GM18511 (cell line): ENCODE measurements around the gene PDGFA.

Experiments
- ATAC-seq: cut with Tn5 transposase; IDR thresholded peaks from one replicate; pipeline ENCODE4 v1.9.1; 2021; ENCODE audit warnings: mild to moderate bottlenecking, moderate library complexity; ENCODE audit not compliant: unreplicated experiment

PDGFA gene

DNA sequence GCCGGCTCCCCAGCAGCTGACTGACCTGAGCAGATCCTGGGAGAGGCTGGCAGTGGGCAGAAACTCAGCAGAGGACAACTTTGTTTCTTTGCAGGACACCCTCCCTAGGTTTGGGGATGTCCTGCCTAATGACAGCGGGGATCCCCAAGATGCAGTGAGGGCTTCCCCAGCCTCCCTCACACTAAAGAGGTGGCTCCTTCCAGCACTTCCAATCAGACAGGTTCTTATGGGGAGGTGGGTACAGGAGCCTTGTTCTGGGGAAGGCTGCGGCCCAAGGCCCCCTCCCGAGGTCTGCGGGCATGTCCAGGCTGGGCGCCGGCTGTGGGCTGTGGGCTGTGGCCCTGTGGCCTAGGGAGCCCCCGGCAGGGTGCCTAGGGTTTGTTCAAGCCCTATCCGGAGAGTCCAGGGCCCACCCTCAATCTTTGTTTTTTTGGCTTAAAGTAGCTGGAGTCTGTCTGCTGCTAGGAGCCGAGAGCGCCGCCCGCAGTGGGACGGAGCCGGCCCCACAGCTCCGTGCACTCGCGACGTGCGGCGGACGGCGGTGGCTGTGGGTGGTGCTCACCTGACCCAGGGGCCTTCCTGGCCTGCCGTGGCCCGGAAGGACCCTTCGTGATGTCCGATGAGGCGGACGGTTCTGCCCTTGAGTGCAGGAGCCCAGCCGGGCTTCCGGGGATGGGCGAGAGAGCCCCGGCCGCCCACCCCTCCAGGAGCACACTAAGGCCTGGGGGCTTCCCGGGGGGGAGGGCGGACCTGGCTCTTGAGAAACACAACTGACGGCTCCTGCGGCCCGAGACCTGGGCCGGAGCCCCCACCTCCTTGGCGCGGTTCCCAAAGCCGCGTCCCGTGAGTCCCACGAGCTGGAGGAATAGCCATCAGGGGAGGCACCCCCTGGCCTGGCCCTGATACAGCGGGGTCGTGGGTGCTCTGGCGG, 57.2 kb downstream of the PDGFA start:
- no peak for ATAC-seq

DNA sequence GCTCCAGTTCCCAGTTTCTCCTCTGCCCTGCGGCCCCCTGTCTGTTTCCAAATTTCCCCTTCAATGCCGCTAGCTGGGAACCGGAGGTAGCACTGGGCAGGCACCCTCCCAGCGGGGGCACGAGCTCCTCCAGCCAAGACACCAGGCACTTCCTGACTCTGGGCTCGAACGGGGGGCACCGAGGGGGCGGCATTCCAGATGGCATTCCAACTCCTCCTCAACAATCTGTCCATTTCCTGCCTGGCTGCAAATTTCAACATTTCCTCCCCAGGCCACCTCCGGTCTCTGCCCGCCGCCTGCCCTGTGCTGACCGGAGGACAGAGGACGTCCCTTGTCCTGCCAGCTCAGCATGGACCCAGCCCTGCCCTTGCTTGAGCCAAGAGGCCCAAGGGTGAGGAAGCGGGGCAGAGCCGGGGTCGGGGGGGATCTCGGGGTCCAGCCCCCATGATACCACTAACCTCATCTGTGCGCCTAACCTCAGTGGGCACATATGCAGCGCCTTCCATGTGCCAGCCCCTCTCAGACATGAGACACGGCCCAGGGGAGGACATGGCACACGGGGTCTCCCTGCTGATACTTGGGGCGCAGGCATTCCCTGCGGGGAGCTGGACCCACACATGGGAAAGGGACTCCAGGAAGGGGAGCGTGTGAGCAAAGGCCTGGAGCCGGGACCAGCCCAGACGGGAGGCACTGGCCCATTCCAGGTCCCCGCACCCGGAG, 58.0 kb downstream of the PDGFA start:
- no peak for ATAC-seq

DNA sequence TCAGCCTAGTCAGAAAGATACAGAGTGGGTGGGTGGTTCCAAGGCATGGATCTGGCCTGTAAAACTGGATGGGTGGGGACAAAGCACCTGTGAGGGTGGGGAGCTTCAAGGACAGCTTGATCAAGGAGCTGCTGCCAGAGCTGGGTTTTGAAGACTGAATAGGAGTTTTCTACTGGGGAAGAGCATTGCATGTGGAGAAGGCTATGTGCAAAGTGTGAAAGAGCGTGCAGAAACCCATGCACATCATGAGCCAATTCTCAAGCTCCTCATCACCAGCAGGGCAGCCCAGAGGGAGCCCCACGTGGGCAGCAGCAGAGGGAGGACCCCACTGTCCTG, 58.6 kb downstream of the PDGFA start:
- no peak for ATAC-seq

DNA sequence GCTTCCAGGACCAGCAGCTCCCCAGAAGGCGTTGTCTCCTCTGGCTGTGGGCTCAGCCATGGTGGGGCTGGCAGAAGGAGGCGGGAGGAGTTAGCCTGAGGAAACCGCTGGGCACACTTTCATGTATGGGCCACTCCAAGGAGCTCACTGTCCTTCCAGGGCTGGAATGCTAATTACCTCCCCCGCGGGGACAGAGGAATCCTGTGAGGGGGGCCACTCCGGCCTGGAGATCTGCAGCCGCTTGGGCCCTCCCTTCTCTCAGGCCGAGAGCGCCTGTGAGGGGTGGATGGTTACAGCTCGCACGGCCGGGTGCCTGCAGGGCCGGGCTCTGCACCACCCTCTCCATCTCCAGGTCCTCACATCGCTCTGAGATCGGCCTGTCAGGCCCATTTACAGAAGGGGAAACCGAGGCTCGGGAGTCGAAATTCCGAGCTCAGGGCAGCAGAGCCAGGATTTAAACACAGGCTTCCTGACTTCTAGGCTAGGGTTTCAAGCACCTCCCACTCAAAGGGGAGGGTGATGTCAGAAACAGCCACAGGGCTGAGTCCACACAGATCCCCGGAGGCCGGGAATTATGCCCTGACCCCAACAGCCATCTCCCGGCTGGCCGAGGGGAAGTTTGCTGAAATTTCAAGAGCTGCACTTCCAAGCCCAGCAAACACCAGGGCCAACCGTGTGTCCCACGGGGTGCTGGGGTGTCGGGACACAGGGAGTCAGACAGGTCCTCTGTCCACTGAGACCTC, 59.1 kb downstream of the PDGFA start:
- ATAC-seq, result no peak

DNA sequence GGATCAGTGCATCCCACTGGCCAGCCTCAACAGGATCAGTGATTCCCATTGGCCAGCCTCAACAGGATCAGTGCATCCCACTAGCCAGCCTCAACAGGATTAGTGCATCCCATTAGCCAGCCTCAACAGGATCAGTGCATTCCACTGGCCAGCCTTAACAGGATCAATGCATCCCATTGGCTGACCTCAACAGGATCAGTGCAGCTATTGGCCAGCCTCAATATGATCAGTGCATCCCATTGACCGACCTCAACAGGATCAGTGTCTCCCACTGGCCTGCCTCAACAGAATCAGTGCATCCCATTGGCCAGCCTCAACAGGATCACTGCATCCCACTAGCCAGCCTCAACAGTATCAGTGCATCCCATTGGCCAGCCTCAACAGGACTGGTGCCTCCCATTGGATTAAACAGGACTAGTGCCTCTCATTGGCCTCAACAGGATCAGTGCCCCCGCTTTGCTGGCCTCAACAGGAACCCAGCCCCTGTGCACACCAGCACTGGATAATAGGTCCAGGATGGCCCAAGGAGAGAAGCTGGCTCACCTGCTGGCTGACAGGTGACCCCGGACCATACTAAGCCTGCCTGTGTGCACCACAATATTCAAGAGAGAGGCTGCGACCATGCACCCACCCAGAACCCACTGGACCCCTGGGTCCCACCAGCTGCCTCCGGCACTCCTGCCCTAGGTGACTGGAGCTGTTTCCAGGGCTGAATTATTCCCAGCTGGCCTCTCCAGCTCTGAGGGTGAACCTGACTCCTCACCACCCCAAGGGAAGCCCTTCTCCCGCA, 59.9 kb downstream of the PDGFA start:
- no peak for ATAC-seq

DNA sequence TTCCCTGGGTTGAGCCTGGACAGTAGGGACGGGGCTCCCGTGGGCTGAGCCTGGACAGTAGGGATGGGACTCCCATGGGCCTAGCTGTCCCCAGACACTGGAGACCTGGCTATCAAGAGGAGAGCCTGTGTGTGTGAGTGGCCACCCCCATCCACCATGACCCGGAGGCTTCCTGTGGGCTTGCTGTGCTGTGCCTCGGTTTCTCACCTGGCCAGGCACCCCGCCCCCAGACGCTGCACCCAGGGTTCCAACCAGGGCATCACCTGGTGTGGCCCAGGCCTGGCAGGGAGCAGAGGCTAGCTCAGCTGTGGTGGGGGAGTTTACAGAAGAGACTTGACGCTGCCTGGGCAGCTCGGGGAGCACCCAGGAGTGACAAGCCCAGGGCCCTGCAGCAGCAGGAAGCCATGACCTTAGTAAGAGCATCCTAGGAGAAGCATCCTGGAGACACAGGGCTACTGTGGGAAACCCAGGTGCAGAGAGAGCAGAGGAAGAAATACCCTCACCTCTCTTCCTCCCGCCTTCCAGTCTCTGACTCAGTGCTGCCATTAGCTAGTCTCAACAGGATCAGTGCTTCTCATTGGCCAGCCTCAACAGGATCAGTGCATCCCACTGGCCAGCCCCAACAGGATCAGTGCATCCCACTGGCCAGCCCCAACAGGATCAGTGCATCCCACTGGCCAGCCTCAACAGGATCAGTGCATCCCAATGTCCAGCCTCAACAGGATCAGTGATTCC, 61.0 kb downstream of the PDGFA start:
- ATAC-seq, result no peak

DNA sequence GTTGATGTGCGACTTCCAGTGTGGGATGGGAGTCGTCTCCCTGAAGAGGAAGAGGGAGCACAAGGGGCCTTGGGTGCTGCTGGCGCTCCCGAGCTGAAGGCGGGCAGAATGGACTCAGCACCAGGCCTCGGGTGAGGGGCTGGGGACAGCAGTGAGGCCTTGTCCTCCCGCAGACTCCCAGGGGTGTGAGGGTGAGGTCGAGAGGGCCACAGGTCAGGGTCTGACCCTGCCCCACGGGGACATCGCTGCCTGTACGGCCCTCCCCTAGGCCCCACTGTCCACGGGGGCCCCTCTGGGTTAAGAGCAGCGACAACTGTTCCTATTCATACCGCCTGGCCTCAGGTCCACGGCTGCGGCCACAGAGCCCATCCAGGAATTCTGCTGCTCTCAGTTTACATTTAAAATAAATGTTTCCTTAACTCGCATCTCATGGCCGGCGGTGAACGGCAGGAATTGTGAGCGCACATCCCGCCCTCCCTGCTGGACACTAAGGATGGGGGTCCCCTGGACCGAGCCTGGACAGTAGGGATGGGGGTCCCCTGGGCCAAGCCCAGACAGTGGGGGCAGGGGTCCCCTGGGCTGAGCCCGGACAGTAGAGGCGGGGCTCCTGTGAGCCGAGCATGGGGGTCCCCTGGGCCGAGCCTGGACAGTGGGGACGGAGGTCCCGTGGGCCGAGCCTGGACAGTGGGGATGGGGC, 61.7 kb downstream of the PDGFA start:
- ATAC-seq, result no peak

DNA sequence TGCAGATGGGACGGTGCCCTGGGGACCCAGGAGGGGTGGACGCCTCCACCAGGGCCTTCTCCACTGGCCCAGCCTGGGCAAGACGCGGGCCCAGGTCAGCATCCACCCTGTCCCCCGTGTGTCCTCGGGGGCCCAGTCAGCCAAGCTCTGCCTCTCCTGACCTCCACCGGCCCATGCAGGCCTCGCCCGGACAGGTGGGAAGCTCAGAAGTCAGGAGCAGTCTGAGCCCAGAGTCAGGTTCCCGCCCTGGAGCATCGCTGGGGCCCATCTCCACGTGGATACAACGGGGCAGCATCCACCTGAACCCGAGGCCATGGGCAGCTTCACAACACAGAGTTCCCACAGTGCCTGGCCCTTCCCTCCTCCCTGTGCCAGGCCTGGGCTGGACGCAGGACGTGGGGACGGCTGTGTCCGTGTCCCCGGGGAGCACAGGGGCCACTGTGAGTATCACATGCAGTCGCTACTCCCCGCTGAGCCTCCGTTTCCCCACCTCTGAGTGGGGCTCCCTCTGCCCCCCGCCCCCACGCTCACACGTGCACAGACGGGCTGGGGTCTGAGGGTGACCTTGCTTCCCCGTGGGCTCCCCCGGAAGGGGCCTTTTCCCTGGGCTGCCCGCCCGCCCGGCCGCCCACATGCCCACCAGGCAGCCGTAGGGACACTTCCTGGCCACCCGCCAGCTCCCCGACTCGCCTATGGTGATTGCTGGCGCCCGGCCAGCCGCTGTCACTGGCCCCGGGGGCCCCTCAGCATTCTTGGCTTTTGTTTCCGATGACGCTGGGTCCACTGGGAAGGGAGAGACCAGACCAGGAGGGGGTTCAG, 64.3 kb downstream of the PDGFA start:
- ATAC-seq, result no peak

DNA sequence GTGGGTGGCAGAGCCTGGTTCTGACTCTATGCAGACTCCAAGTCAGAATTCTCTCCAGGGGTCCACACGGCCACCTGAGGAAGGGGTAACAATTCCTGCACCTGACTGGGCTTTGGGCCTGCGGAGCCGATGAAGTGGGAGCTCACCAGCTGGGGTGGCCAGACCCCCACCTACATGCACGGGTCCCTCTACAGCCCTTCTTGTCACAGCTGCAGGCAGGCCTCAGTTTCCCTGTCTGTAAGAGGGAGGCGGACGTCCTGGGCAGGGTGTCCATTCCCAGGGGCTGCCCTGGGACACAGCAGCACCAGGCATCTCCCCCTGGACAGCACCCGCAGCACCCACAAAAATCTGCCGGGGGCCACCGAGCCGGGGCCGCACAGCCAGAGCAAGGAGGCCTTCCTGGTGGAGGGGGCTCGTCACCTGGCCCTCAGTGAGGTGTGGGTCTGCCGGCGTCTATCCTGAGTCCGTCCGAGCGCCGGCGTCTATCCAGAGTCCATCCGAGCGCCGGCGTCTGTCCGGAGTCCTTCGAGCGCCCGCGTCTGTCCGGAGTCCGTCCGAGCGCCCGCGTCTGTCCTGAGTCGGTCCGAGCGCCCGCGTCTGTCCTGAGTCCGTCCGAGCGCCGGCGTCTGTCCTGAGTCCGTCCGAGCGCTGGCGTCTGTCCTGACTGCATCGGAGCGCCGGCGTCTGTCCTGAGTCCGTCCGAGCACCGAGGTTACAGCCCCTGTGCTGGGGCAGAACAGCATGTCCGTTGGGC, 65.1 kb downstream of the PDGFA start:
- no peak for ATAC-seq

DNA sequence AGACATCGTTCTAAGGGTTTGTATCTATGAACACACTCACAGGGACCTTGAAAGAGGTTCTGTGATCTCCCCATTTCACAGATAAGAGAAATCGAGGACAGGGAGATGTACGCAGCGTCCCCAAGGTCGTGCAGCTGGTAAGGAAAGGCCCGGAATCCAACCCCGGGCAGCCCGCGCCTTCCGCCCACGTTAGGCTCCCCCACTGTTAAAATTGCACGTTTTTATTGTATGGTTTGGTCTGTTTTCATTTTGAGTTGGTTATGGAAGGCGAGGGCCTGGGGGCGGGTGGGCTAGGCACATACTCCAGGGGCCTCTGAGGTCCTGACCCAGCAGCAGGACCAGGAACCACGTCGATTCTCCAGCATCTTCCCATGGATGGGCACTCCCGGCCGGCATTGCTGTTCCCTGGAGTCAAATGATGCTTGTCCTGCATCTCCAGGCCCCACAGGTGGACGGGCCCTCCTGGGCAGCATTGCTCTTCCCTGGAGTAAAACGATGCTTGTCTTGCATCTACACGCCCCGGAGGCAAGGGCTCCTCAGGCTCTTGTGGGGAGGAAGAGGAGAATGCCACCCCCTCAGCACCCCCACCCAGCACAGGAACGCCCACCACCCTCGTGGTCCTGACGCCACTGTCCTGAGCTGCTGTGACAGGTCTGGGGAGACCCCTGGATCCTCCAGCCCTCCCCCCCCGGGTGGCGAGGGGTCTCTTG, 65.9 kb downstream of the PDGFA start:
- no peak for ATAC-seq

DNA sequence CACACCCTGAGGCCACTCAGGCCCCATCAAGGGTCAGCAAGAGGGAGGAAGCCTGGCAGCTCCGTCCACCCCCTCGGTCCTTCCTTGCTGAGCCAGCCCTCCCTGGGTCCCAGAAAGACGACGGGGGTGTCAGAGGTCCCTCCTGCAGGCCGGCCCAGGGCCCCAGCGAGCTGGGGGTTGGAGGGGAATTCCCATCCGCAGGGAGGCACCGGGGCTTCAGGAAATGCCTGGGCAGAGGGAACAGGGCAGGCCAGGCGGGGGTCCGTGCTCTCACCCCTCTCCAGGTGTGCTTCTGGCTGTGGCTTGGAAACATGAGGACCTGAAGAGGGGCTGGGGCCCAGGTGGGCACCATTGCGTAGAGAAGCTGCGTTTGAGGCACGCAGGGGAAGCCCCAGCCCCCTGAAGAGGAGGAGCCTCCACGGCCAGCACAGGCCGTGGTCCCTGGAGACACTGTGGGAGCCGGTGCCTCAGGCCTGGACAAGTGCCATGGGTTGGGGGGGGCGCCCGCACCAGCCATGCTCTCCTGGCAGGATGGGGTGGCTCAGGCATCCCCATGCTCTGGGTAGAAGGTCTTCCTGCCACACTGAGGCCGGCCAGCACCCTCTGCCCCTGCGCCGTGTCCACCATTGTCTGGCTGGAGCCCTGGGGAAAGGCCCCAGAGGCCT, 66.7 kb downstream of the PDGFA start:
- ATAC-seq, result no peak

DNA sequence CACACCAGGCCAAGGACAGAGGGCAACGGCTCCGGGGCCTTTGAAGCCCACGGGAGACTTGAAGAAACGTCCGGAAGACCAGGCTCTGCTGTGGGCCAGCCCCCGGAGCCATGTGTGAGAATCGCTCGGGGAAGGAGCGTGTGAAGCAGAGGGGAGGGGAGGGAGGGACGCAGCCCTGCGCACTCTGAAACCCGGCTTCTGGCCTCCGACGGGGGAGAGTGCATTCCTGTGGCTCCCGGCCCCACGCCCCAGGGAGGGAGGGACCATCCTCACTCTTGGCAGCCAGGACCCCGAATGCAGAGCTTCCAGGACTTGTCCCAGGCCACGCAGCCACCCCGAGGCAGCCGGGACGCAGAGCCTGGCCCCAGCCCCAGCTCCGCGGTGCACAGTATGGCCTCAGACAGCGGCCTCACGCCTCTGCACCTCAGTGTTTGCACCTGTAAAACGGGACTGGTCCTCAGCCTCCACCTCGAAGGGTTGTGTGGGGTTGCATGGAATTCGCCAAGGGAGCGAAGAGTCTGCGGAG, 67.4 kb downstream of the PDGFA start:
- ATAC-seq, result no peak

DNA sequence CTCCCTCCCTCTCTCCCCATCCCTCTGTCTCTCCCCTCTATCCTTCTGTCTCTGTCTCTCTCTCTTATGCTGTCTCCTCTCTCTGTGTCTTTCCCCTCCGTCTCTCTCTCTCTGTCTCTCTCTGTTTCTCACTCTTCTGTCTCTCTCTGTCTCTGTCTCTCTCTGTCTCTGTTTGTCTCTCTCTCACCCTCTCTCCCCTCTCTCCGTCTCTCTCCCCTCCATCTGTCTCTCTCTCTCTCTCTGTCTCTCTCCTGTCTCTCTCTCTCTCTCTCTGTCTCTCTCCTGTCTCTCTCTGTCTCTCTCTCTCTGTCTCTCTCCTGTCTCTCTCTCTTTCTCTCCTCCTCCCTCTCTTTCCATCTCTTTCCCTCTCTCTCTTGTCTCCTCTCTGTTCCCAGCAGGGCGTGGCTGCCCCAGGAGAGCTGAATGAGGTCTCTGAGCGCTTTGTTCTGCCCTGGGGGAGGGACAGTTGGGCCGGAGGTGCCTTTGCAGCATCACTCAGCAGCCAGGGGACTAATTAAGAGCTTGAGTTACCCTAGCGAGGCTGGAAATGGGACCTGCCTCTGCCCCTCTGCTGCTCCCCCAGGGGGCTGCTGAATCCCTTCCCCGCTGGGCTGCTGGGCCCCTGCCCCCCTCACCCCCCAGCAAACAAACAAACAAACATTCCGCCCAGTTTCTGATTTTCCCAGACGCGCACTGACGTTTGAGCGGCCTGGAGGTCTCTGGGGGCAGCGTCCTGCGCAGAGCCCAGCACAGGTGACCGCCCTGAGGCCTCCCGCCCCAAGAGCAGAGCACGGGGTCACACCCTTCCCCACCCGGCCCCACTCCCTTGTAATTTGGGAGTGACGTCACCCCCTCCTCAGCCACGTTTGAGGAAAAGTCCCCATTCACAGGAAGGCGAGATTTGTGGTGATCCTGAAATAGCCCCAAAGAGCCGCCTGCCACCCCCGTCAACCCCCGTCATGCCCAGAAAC, 68.1 kb downstream of the PDGFA start:
- no peak for ATAC-seq

DNA sequence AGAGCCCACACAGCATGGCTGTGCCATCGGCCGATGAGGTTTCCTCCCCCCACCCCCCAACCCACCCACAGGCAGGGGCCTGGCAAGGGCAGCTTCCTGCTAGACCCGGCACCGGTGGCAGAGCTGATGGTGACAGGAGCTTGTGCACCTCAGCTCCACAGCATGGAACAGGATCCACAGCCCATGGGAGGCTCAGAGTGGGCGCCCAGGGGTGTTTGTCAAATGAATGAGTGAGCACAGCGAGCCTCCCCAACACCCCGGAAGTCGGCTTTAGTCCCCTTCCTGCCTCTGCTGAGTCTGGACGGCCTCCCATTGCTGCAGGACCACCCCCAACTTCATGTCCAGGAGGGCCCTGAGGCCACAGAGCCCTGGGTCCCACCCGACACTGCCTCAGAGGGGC, 68.9 kb downstream of the PDGFA start:
- ATAC-seq, result no peak

DNA sequence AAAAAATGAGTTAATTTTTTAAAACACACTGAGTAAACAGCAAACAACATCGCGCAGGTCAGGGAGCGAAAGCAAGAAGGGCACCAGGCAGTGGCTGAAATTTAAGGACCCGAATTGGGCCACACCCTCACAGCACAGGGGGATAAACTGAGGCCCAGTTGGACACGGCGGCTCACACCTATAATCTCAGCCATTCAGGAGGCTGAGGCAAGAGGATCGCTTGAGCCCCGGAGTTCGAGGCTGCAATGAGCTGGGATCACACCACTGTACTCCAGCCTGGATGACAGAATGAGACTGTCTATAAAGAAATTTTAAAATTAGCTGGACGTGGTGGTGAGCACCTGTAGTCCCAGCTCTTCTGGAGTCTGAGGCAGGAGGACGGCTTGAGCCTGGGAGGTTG, 69.6 kb downstream of the PDGFA start:
- ATAC-seq, result no peak
